ENCODE measurements around the gene LRRN3.

DNA sequence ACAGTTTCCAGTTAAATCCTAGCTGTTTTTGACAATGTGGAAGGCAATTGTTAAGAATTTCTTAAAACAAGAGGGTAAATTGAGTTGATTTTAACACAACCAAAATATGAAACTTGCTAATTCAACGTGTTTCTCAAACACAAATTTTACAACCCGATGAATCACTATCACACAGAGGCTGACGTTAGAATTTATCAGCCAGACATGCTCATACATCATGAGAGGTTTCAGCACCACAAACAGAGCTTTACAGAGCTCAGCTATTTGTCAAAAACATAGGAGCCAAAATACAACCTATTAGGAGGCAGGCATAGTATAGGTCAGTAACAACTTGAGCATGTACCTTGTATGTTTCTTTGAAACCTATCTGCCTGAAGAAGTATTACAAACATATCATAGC is 36.1 kb downstream of the LRRN3 start:
- no peak for TF ChIP-seq EP300 (IDR thresholded peaks at IDR 0.05; ENCODE audit: borderline replicate concordance in 1 of 2, low read depth in 1 of 2, low read length in 1 of 2)
- TF ChIP-seq, protein P1, sequence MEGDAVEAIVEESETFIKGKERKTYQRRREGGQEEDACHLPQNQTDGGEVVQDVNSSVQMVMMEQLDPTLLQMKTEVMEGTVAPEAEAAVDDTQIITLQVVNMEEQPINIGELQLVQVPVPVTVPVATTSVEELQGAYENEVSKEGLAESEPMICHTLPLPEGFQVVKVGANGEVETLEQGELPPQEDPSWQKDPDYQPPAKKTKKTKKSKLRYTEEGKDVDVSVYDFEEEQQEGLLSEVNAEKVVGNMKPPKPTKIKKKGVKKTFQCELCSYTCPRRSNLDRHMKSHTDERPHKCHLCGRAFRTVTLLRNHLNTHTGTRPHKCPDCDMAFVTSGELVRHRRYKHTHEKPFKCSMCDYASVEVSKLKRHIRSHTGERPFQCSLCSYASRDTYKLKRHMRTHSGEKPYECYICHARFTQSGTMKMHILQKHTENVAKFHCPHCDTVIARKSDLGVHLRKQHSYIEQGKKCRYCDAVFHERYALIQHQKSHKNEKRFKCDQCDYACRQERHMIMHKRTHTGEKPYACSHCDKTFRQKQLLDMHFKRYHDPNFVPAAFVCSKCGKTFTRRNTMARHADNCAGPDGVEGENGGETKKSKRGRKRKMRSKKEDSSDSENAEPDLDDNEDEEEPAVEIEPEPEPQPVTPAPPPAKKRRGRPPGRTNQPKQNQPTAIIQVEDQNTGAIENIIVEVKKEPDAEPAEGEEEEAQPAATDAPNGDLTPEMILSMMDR (IDR thresholded peaks at IDR 0.05): no peak
- TF ChIP-seq, protein P2, sequence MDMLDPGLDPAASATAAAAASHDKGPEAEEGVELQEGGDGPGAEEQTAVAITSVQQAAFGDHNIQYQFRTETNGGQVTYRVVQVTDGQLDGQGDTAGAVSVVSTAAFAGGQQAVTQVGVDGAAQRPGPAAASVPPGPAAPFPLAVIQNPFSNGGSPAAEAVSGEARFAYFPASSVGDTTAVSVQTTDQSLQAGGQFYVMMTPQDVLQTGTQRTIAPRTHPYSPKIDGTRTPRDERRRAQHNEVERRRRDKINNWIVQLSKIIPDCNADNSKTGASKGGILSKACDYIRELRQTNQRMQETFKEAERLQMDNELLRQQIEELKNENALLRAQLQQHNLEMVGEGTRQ (IDR thresholded peaks at IDR 0.05; ENCODE audit: borderline replicate concordance, low read depth, low read length): no peak
- TF ChIP-seq SMC3 (IDR thresholded peaks at IDR 0.05; ENCODE audit: low read depth, low read length): no peak
- no peak for TF ChIP-seq RAD21 (IDR thresholded peaks at IDR 0.05; ENCODE audit: low read length)
- no peak for TF ChIP-seq FOXM1 (IDR thresholded peaks at IDR 0.05; ENCODE audit: low read depth)
- no peak for TF ChIP-seq ELF1 (IDR thresholded peaks at IDR 0.05)
- TF ChIP-seq RXRA (IDR thresholded peaks at IDR 0.05; ENCODE audit: borderline replicate concordance, low read depth): no peak
- no peak for TF ChIP-seq TAF1 (IDR thresholded peaks at IDR 0.05; ENCODE audit: borderline replicate concordance, low read depth, low read length)
- no peak for TF ChIP-seq TEAD4 (IDR thresholded peaks at IDR 0.05; ENCODE audit: borderline replicate concordance, insufficient read depth)
- TF ChIP-seq, protein P3, sequence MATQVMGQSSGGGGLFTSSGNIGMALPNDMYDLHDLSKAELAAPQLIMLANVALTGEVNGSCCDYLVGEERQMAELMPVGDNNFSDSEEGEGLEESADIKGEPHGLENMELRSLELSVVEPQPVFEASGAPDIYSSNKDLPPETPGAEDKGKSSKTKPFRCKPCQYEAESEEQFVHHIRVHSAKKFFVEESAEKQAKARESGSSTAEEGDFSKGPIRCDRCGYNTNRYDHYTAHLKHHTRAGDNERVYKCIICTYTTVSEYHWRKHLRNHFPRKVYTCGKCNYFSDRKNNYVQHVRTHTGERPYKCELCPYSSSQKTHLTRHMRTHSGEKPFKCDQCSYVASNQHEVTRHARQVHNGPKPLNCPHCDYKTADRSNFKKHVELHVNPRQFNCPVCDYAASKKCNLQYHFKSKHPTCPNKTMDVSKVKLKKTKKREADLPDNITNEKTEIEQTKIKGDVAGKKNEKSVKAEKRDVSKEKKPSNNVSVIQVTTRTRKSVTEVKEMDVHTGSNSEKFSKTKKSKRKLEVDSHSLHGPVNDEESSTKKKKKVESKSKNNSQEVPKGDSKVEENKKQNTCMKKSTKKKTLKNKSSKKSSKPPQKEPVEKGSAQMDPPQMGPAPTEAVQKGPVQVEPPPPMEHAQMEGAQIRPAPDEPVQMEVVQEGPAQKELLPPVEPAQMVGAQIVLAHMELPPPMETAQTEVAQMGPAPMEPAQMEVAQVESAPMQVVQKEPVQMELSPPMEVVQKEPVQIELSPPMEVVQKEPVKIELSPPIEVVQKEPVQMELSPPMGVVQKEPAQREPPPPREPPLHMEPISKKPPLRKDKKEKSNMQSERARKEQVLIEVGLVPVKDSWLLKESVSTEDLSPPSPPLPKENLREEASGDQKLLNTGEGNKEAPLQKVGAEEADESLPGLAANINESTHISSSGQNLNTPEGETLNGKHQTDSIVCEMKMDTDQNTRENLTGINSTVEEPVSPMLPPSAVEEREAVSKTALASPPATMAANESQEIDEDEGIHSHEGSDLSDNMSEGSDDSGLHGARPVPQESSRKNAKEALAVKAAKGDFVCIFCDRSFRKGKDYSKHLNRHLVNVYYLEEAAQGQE (IDR thresholded peaks at IDR 0.05; ENCODE audit: low read depth, low read length): peak; percentile 92
- no peak for TF ChIP-seq NFIC (IDR thresholded peaks at IDR 0.05; ENCODE audit: borderline replicate concordance)
- no peak for TF ChIP-seq POLR2AphosphoS5 (IDR thresholded peaks at IDR 0.05; ENCODE audit: low read depth, low read length)

Data from SK-N-SH (cell line).